Keratinocyte (primary cell): ENCODE data around the gene GRM1. TPM values are rescaled to one million over a fixed set of nuclear protein-coding genes. Genes with fewer than 3 reads are reported as not detected.

Source experiments
- DNase-seq: peaks from one replicate; pipeline ENCODE4 v3.0.0-alpha.2; 2011; ENCODE audit warnings: low read depth, missing footprints, low spot score
- FAIRE-seq: peaks from 2 replicates; lab custom pipeline; 2011; peaks lifted over from hg19 to GRCh38; lab: Jason Lieb, UNC
- H2AFZ ChIP-seq: 2 replicates; pipeline ENCODE4 v1.6.0; 2012; ENCODE audit warnings: low read length, control low read depth, inconsistent platforms; ENCODE audit not compliant: control insufficient read depth
- H3K27ac ChIP-seq: 2 replicates; pipeline ENCODE4 v1.5.1; 2011; ENCODE audit warnings: low read length; ENCODE audit not compliant: control insufficient read depth, insufficient read depth
- H3K27me3 ChIP-seq: 3 replicates; pipeline ENCODE4 v1.6.0; 2011; ENCODE audit warnings: low read length; ENCODE audit not compliant: control insufficient read depth, insufficient read depth; ENCODE audit errors: extremely low read depth
- H3K36me3 ChIP-seq, 2 experiments: 2 replicates in 1 of 2; 3 replicates in 1 of 2; pipeline ENCODE4 v1.5.1; 2011; ENCODE audit warnings: low read length in 2 of 2, mild to moderate bottlenecking in 1 of 2; ENCODE audit not compliant: control insufficient read depth in 2 of 2, insufficient read depth in 2 of 2; ENCODE audit errors: extremely low read depth in 1 of 2
- H3K4me1 ChIP-seq: 3 replicates; pipeline ENCODE4 v1.5.1; 2011; ENCODE audit warnings: low read length; ENCODE audit not compliant: control insufficient read depth, insufficient read depth; ENCODE audit errors: extremely low read depth
- H3K4me2 ChIP-seq: 3 replicates; pipeline ENCODE4 v1.6.0; 2011; ENCODE audit warnings: low read depth, low read length; ENCODE audit not compliant: control insufficient read depth, insufficient read depth; ENCODE audit errors: extremely low read depth
- H3K4me3 ChIP-seq, 3 experiments: fragments of 200-600 bp in 1 of 3; sonication (generic) in 1 of 3; 2 replicates in 2 of 3; 3 replicates in 1 of 3; pipeline ENCODE4 v1.5.1; 2011 to 2016; ENCODE audit warnings: low read length in 3 of 3, mild to moderate bottlenecking in 3 of 3, control low read depth in 2 of 3, inconsistent platforms in 1 of 3, low read depth in 1 of 3, mixed read lengths in 1 of 3, mixed run types in 1 of 3, moderate library complexity in 1 of 3; ENCODE audit not compliant: control insufficient read depth in 2 of 3, insufficient read depth in 2 of 3; ENCODE audit errors: extremely low read depth in 1 of 3
- H3K79me2 ChIP-seq: 2 replicates; pipeline ENCODE4 v1.6.0; 2012; ENCODE audit warnings: low read length; ENCODE audit not compliant: control insufficient read depth, insufficient read depth
- H3K9ac ChIP-seq: 3 replicates; pipeline ENCODE4 v1.6.0; 2011; ENCODE audit warnings: low read length; ENCODE audit not compliant: control insufficient read depth, insufficient read depth; ENCODE audit errors: extremely low read depth
- H3K9me1 ChIP-seq: 3 replicates; pipeline ENCODE4 v1.6.0; 2011; ENCODE audit warnings: low read length; ENCODE audit not compliant: control insufficient read depth, insufficient read depth; ENCODE audit errors: extremely low read depth
- H3K9me3 ChIP-seq: 2 replicates; pipeline ENCODE4 v1.5.1; 2012; ENCODE audit warnings: low read depth, low read length; ENCODE audit not compliant: control insufficient read depth
- H4K20me1 ChIP-seq: 3 replicates; pipeline ENCODE4 v1.6.0; 2011; ENCODE audit warnings: low read length; ENCODE audit not compliant: control insufficient read depth, insufficient read depth; ENCODE audit errors: extremely low read depth
- CTCF ChIP-seq, 3 experiments: IDR thresholded peaks in 1 of 3; conservative IDR thresholded peaks in 1 of 3; optimal IDR thresholded peaks in 1 of 3; 2 replicates in 2 of 3; 3 replicates in 1 of 3; pipeline versions ENCODE3 to v1.5.1; 2011; ENCODE audit warnings: low read length in 3 of 3, mild to moderate bottlenecking in 3 of 3, moderate library complexity in 2 of 3, control low read depth in 1 of 3, inconsistent platforms in 1 of 3; ENCODE audit not compliant: insufficient read depth in 2 of 3; ENCODE audit errors: extremely low read depth in 1 of 3
- EZH2 ChIP-seq: IDR thresholded peaks from one replicate; pipeline ENCODE4 v1.6.1; 2012; ENCODE audit warnings: inconsistent platforms, mild to moderate bottlenecking, low read length, moderate library complexity
- dilution Hi-C: fragments of 300-500 bp; cut with MboI; formaldehyde crosslinking; loops from one replicate; pipeline ENCODE4 v1.7.0; 2020; ENCODE audit warnings: low sequenced_read_pairs; ENCODE audit not compliant: extremely low pct_ligation_motif_present
- polyA plus RNA-seq, 5 experiments: library from polyadenylated mRNA; depleted of rRNA in 3 of 5; stranded (reverse) in 3 of 5; stranded (forward) in 1 of 5; unstranded in 1 of 5; fragments of >200 nt; gene quantifications; 1 replicate in 1 of 5; 2 replicates in 3 of 5; 3 replicates in 1 of 5; pipeline versions ENCODE4 v1.2.1 to v1.2.3, GENCODE V29; 2011 to 2012; ENCODE audit warnings: missing spikeins in 2 of 5, low read depth in 1 of 5, low replicate concordance in 1 of 5

GRM1 gene
- polyA plus RNA-seq, 1 donor (not counting 4 experiments of a cell fraction or from before 2014, with no cell fraction given), result not detected

- Histone ChIP-seq H4K20me1 (no peaks in the 10 kb centered on the region), H3K4me2 (no peak overlapping the region), H2AFZ (no peak overlapping the region), H3K9ac (no peak overlapping the region), H3K79me2 (no peaks in the 10 kb centered on the region), H3K27ac (no peak overlapping the region), H3K4me3 (no peak overlapping the region), H3K9me3 (no peaks in the 10 kb centered on the region), H3K36me3 (no peaks in the 10 kb centered on the region), H3K9me1 (no peaks in the 10 kb centered on the region), H3K27me3 (no peaks in the 10 kb centered on the region), H3K4me1 (no peaks in the 10 kb centered on the region)
- DNase-seq (no peak), FAIRE-seq (no peak)
- no peak for TF ChIP-seq CTCF (optimal IDR thresholded peaks at IDR 0.05 in 1 of 3, IDR thresholded peaks at IDR 0.05 in 1 of 3, conservative IDR thresholded peaks at IDR 0.05 in 1 of 3; ENCODE audit: extremely low read depth in 1 of 3, insufficient read depth in 2 of 3, low read length in 3 of 3)
- no peak for TF ChIP-seq EZH2
- dilution Hi-C loops, result no loop called here
These were observed 277.1 kb downstream of the GRM1 start for GRCh38 chr6:146305951-146306350.

- no peak for FAIRE-seq
These were observed 281.8 kb downstream of the GRM1 start for GRCh38 chr6:146310628-146311027.

More at GRCh38 chr6:146310628-146311027, 281.8 kb downstream of the GRM1 start:
- Histone ChIP-seq H4K20me1 (no peaks in the 10 kb centered on the region), H3K9ac (no peak overlapping the region), H3K27ac (no peak overlapping the region), H3K4me1 (no peaks in the 10 kb centered on the region), H3K79me2 (no peaks in the 10 kb centered on the region), H3K9me3 (no peaks in the 10 kb centered on the region), H3K36me3 (no peaks in the 10 kb centered on the region), H2AFZ (no peak overlapping the region), H3K4me2 (no peak overlapping the region), H3K9me1 (no peaks in the 10 kb centered on the region), H3K4me3 (no peak overlapping the region), H3K27me3 (no peaks in the 10 kb centered on the region)
- dilution Hi-C loops, result no loop called here
- DNase-seq, result no peak
- TF ChIP-seq EZH2 (no peak), CTCF (optimal IDR thresholded peaks at IDR 0.05 in 1 of 3, IDR thresholded peaks at IDR 0.05 in 1 of 3, conservative IDR thresholded peaks at IDR 0.05 in 1 of 3; ENCODE audit: extremely low read depth in 1 of 3, insufficient read depth in 2 of 3, low read length in 3 of 3) (no peak)
